NCI-H146 treated with DMSO at 0.1 percent for 48 hours (cell line): ENCODE data around the gene SMAGP.
A peak's percentile ranks its signal among the peaks of the same experiment; 100 is the strongest.
"Not testable (repeated sequence)": the region's sequence is repeated elsewhere in the genome, so short reads cannot be mapped to it uniquely, and the experiment has no call there.

Experiments
- DNase-seq: peaks from one replicate; lab custom pipeline; 2025; ENCODE audit not compliant: unreplicated experiment; lab: John Stamatoyannopoulos, UW

The SMAGP gene

GRCh38 chr12:51265024-51265423, 5.2 kb downstream of the SMAGP start:
- DNase-seq, result no peak

DNA sequence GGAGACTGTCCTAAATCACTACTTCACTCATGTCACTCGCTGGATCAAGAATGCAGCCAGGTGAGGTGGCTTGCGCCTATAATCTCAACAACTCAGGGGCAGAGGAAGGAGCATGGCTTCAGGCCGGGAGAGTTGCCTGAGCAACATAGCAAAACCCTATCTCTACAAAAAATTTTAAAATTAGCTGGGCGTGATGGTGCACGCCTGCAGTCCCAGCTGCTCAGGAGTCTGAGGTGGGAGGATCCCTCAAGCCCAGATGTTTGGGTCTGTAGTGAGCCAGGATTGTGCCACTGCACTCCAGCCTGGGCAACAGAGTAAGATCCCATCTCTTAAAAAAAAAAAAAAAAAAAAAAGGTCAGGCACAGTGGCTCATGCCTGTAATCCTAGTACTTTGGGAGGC, 5.9 kb downstream of the SMAGP start:
- DNase-seq, result no peak

DNA sequence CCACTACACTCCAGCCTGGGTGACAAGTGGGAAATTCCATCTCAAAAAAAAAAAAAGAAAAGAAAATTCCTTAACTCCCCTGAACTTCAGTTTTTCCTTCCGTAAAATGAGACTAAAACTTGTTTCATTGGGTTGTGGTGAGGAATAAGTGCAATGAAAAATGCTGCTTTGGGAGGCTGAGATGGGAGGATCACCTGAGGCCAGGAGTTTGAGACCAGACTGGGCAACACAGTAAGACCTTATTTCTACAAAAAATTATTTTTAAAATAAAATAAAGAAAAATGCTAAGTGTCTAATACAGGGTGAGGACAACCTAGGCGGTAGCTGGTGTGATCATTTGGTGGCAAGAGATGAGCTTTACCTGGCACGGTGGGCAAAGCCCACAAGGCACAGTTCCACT, 6.9 kb downstream of the SMAGP start:
- no peak for DNase-seq

GRCh38 chr12:51262758-51263177, 7.4 kb downstream of the SMAGP start:
- DNase-seq, result no peak

- DNase-seq, result not testable (repeated sequence)
Measured at GRCh38 chr12:51259600-51259999, 10.6 kb downstream of the SMAGP start.

DNA sequence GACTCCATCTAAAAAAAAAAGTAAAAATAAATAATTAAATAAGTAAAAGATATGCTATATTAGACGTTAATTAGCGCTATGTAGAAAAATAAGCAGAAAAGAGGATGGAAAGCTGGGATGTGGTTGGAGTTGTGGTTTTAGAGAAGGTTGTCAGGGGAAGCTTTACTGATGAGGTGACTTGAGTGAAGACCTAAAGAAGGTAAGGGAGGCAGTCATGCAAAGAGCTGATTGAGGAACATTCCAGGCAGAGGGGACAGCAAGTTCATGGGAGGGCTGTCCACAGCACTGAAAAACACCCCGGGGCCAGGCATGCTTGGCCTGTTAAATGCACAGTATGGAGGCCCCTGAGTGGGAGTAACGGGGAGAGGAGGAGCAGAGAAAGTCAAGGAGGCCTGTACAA, 15.7 kb downstream of the SMAGP start:
- no peak for DNase-seq

DNA sequence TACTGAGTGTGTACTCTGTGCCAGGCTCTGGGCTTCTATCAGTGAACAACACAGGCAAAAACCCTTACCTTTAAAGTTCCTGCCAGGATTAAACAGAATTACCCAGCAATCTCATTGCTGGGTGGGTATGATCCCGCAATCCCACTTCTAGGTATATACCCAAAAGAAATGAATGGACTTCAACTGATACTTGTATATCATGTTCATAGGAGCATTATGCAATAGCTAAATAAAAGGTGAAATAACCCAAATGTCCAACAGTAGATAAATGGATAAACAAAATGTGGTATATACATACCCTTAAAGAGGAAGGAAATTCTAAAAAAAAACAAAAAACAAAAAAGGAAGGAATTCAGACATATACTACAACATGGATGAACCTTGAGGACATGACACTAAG, 16.9 kb downstream of the SMAGP start:
- DNase-seq, result no peak

DNA sequence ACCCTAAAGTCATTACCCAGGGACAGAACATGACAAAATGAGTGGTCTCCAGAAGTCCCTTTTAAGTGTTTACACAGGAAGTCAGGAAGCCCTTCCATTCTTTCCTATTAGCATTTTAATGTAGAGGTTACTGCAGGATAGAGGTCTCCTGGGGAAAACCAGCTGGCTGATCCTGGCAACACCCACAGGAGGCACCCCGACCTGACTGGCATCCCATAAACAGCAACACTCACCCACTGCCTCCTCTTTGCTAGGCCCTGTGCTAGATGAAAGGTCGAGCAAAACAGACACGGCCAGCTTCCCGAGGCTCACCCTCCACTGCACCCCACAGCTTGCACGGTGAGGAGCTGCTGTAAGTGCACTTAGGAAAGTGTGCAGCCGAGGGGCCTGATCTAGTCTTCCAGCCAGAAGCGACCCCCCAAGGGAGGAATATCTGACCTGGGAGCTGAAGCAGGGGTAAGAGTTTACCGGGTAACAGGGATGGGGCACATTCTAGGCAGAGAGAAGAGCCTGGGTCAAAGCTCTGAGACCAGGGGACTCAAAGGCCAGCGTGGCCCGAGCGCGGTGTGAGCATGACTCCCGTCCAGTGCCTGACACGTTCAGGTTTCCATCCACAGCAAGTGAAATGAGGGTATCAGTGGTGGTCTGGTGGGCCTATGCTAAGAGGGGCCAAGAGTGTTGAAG, 22.6 kb downstream of the SMAGP start:
- DNase-seq, result no peak

DNA sequence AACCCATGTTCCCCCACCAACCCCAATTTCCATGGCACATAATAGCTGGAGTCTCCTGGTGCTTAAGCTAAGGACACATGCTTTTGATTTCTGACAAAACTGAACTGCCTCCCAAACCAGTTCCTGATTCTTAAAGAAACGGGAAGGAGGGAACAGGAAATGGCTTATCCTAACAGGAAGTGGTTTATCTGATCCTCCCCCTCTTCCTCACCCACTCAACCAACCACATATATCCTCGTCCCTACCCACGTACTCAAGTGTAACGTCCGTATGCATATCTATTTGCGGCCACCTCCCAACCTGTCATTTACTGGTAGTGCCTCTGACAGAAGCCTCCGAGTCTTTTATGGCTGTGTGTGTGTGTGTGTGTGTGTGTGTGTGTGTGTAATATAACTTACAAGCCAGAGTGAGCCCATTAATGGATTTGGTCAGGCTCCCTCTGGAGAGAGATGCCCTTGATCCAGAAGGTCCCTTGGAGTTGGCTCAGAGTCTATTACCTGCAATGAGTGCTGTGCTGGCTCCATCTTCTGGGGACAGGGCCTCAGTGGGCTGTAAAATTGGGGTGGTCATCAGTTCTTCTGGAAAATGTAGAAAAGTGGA, 23.9 kb downstream of the SMAGP start:
- DNase-seq, result no peak

GRCh38 chr12:51245476-51246253, 24.6 kb downstream of the SMAGP start:
- no peak for DNase-seq

- no peak for DNase-seq
Measured at GRCh38 chr12:51244269-51244668, 25.9 kb downstream of the SMAGP start.

DNA sequence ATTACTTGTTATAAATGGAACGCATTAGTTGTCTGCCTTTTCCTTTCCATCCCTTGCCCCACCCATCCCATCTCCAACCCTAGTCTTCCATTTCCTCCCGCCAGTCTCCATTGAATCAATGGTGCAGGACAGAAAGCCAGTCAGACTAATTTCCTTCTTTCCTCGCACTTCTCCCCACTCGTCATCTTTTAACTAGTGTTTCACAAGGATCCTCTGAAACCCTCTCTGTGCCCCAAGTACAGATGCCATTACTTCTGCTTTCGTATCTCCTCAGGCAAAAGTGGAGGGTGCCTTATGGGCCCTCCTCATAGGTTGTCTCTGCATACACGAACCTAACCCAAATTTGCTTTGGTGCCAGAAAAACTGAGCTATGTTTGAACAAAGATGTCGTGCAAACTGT, 27.3 kb downstream of the SMAGP start:
- DNase-seq, result no peak

DNA sequence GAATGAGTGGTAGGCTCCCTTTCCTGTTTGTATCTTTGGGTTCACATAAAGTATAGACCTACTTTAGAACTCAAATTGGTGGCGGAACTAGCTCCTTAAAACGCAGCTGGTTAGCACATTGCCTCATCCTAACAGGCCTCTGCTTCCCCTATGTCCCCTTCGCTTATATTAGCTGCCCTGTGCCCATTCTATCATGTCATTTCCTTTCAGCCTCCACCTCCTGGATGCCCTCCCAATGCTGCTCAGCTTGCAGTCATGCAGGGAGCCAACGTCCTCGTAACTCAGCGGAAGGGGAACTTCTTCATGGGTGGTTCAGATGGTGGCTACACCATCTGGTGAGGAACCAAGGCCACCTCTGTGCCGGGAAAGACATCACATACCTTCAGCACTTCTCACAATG, 28.1 kb downstream of the SMAGP start:
- DNase-seq, result no peak

- no peak for DNase-seq
Measured at GRCh38 chr12:51240971-51241370, 29.2 kb downstream of the SMAGP start.

DNA sequence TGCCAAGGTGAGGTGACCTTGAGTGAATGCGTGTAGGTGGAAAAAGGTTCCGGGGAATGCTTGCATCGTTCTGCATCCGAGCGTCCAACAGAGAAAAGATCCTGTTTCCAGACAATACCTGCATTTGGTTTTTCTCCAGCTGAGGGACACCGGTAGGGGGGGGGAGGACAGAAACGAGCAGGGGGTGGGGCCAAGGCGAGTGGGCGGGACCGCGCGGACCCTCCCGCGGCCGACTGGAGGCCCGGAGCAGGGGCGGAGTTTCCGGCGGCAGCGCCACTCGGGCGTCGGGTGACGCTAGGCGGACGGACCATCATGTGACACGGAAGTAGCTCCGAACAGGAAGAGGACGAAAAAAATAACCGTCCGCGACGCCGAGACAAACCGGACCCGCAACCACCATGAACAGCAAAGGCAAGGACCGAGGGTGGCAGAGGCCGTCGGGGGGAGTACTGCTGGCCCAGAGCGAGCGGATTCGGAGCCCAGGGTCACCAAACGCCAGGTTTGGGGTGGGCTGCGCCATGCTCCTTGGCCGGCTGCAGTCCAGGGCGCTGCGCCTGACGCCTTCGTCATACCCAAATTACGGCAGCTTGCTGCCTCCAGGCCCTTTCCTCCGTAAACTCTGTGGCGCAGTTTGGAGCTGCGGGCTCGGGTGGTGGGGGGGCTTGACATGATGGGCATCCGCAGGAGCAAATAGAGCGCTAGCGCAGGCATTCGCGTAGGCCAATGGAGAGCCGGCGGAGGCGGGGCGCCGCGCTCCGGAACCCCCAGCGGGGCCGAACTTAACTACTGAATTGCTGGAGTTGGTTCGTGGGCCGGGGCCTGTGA, 31.5 kb downstream of the SMAGP start, which contains the start of gene DAZAP2:
DAZAP2 (plus strand) TSS at position 317 of the 825 bp plus-strand sequence; CDS start at position 399, 82 bp downstream.
- DNase-seq, result peak; percentile 92

- DNase-seq, result peak; percentile 46
Measured at GRCh38 chr12:51238037-51238509, 32.1 kb downstream of the SMAGP start.

- DNase-seq, result no peak
Measured at GRCh38 chr12:51234530-51234929, 35.7 kb downstream of the SMAGP start.

GRCh38 chr12:51232642-51233041, 37.6 kb downstream of the SMAGP start:
- DNase-seq, result no peak

DNA sequence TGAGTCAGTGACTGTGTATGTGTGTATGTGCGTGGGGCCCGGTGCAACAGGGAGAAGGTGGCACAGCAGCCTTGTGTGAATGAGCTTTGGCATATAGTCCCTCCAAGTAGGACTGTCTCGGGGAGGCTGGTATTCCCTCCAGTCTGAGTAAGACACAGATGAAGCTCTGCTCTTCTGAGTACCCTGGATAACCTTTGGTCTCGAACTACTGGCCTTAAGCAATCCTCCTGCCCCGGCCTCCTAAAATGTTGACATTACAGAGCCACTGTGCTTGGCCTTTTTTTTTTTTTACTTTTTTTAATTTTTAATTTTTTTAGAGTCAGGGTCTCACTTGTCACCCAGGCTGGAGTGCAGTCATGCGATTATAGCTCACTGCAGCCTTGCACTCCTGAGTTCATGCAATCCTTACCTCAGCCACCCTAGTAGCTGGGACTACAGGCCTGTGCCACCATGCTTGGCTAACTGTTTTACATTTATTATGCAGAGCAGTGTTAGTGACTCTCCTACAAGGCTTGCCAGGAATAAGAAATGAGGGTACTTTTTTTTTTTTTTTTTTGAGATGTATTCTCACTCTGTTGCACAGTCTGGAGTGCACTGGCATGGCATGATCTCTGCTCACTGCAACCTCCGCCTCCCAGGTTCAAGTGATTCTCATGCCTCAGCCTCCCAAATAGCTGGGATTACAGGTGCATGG, 41.0 kb downstream of the SMAGP start:
- no peak for DNase-seq

DNA sequence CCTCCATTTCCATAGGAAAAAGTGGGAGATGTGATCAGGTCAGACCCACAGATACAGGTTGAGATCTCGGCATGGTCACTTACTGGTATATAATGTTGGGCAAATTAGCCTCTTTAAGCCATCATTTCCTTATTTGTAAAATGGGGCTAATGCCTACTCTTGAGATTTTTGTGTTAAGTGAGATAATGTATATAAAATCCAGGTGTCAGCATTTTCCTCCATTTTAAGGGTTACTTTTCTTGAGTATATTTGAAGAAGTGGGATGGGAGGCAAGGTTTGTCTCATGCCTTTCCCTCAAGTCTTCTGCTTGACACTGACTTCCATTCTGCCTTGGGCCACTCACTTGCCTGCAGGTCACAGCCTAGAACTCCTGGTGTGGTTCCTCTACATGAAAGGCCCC, 42.3 kb downstream of the SMAGP start:
- DNase-seq, result no peak
